ENCODE measurements around the gene ARHGAP6.

DNA sequence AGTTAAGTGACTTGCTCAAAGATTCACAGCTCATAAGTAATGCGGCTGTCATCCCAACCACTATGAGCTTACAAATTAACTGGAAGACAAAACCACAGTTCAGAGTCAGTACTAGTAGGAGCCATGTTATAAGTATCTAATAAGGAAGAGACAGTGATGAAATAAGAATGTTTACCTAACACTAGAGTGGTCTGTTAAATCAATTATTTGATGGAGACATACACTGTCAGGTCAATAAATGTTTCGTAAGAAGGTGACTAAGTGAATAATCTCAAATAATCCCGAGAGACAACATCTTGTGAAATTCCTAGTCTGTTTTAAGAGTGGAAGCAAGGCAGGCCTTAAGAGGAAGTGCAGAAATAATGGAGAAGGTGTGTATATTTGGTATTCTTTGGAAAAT, 398.3 kb downstream of the ARHGAP6 start:
- no peak for TF ChIP-seq JUNB (IDR thresholded peaks at IDR 0.05; ENCODE audit: unreplicated experiment)
- TF ChIP-seq CTCF (conservative IDR thresholded peaks at IDR 0.05; ENCODE audit: low read depth in 2 of 2): no peak
- no peak for TF ChIP-seq REST (IDR thresholded peaks at IDR 0.05; ENCODE audit: unreplicated experiment)
- TF ChIP-seq POLR2AphosphoS5 (IDR thresholded peaks at IDR 0.05; ENCODE audit: low read depth): no peak
- TF ChIP-seq EZH2 (IDR thresholded peaks at IDR 0.05; ENCODE audit: low read depth, unreplicated experiment): no peak
- no peak for TF ChIP-seq EZH2phosphoT487 (IDR thresholded peaks at IDR 0.05; ENCODE audit: unreplicated experiment)
- no peak for TF ChIP-seq ZNF331 (CRISPR knock-in tag; IDR thresholded peaks at IDR 0.05; ENCODE audit: low read depth)
